ENCODE measurements around the gene C16orf95. TPM values are rescaled to one million over a fixed set of nuclear protein-coding genes. Genes with fewer than 3 reads are reported as not detected.
A peak's percentile ranks its signal among the peaks of the same experiment; 100 is the strongest.

C16orf95 gene
- total RNA-seq, 2 donors from 2014 or later = 2.7 TPM; not detected in 1

DNA sequence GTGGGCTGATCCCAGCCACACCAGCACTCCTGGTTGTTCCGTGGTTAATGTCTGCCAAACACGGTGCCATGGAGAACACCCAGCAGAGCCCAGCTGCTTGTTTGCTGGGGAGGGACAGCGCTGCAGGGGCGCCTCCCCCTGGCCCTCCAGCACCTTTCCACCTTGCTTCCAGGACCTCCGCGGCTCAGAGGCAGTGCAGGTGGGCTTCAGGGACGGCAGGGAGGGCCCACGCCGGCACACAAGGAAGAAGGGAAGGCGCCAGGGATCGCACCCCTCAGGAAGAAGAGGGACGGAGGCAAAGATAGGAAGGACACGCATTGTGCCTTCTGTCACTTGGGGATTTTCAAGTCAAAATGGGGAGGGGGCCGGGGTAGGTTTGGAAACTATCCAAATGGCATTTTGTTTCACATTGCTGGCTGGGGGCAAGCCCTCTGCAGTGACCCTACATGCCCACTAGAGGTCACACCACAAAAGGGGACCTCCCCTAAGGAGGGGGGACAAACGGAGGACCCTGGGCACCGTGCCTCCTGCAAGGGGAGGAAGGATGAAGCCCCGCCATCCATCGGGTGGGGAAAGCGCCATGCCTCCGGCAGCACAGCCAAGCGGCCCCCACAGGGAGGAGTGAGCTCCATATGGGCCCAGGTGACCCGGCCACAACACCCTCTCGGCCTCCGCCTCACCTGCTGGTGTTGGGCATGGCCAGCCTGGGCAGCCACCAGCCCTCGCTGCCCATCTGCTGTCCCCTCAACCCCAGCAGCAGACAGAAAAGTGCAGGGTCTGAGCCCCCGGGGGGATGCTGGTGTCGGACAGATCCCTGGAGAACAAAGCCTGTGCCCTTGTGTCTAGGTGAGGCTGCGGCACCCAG is 7.5 kb upstream of the C16orf95 start:
- H3K4me1 ChIP-seq (ENCODE audit: control insufficient read depth in 1 of 2, low read depth in 2 of 2) = peaks cover 0 to 5% of the 10 kb centered on the region in 2 donors
- DNase-seq (ENCODE audit: low spot score) (no peak), ATAC-seq (ENCODE audit: insufficient number of reproducible peaks, low FRiP score, low read depth) (no peak)
- no peak overlapping the region for H3K27ac ChIP-seq
- H3K9me3 ChIP-seq = no peaks in the 10 kb centered on the region
- H3K36me3 ChIP-seq = peaks cover 15% of the 10 kb centered on the region
- TF ChIP-seq CTCF (IDR thresholded peaks at IDR 0.05) = peak; percentile 76
- no peaks in the 10 kb centered on the region for H3K27me3 ChIP-seq (replicated peaks; ENCODE audit: insufficient read depth)
- no peak overlapping the region for H3K4me3 ChIP-seq

DNA sequence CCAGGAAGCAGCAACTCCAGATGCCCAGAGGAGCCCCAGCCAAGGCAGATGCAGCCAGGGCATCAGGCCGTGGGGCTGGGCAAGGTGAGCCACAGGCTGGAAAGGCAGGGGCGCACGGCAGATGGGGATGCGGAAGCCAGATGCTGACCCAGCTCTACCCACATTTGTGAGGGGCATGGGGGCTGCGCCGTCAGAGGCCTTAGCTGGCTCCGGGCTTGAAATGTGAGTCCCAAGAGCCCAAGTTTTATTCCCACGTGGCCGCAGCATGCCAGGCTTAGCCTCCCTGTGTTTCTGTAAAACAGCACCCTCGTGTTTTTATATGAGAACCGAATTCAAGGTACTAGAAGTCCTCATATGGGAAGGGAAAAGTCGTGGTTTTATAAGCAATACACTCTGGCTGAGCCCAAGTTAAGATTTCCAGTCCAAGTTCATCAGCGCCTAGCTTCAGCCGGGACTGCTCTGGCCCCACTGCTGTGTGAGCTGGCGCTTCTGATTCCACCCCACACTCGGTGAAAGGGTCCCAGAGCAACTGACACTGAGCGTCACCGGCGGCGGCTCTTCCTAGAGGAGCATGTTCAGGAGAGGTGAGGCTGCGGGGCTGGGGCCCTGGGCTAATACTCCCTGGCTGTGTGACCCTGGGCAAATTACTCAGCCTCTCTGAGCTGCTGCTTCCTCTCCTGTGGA is 6.7 kb upstream of the C16orf95 start:
- Histone ChIP-seq H3K4me3 (no peak overlapping the region), H3K9me3 (no peaks in the 10 kb centered on the region), H3K27me3 (replicated peaks; ENCODE audit: insufficient read depth) (no peaks in the 10 kb centered on the region), H3K4me1 (ENCODE audit: control insufficient read depth in 1 of 2, low read depth in 2 of 2) (peaks cover 0 to 5% of the 10 kb centered on the region in 2 donors), H3K36me3 (peaks cover 7% of the 10 kb centered on the region), H3K27ac (no peak overlapping the region)
- DNase-seq (ENCODE audit: low spot score) (no peak), ATAC-seq (ENCODE audit: insufficient number of reproducible peaks, low FRiP score, low read depth) (no peak)
- TF ChIP-seq CTCF (IDR thresholded peaks at IDR 0.05) = no peak

GRCh38 chr16:87322833-87323726 is 5.9 kb upstream of the C16orf95 start:
- H3K4me3 ChIP-seq = no peak overlapping the region
- DNase-seq (ENCODE audit: low spot score) (no peak), ATAC-seq (ENCODE audit: insufficient number of reproducible peaks, low FRiP score, low read depth) (no peak)
- no peaks in the 10 kb centered on the region for H3K9me3 ChIP-seq
- peaks cover 4 to 13% of the 10 kb centered on the region in 2 donors for H3K4me1 ChIP-seq (ENCODE audit: control insufficient read depth in 1 of 2, low read depth in 2 of 2)
- H3K27ac ChIP-seq = no peak overlapping the region
- TF ChIP-seq CTCF (IDR thresholded peaks at IDR 0.05) = no peak
- peaks cover 1% of the 10 kb centered on the region for H3K36me3 ChIP-seq
- no peaks in the 10 kb centered on the region for H3K27me3 ChIP-seq (replicated peaks; ENCODE audit: insufficient read depth)

- Histone ChIP-seq H3K4me3 (no peak overlapping the region), H3K36me3 (no peaks in the 10 kb centered on the region), H3K27ac (no peak overlapping the region), H3K9me3 (no peaks in the 10 kb centered on the region), H3K27me3 (replicated peaks; ENCODE audit: insufficient read depth) (no peaks in the 10 kb centered on the region), H3K4me1 (ENCODE audit: control insufficient read depth in 1 of 2, low read depth in 2 of 2) (peaks cover 6 to 17% of the 10 kb centered on the region in 2 donors)
- no peak for TF ChIP-seq CTCF (IDR thresholded peaks at IDR 0.05)
- DNase-seq (ENCODE audit: low spot score) = no peak
- ATAC-seq (ENCODE audit: insufficient number of reproducible peaks, low FRiP score, low read depth) = no peak
Observed at GRCh38 chr16:87322360-87322759, 5.2 kb upstream of the C16orf95 start.
